Nephron progenitor cell (in vitro differentiated cells): ENCODE results near the gene TDRD9.

Experiments used
- DNase-seq: peaks from one replicate; pipeline ENCODE4 v3.0.0; 2021
- H3K27ac Mint-ChIP-seq: 2 replicates; pipeline ENCODE4 v1.8.0; 2021; ENCODE audit warnings: mild to moderate bottlenecking, moderate library complexity, mixed read lengths
- H3K27me3 Mint-ChIP-seq: 2 replicates; pipeline ENCODE4 v1.8.0; 2021; ENCODE audit warnings: mild to moderate bottlenecking, low read depth, mixed read lengths; ENCODE audit not compliant: poor library complexity
- H3K36me3 Mint-ChIP-seq: 2 replicates; pipeline ENCODE4 v1.8.0; 2021; ENCODE audit warnings: low read depth, mixed read lengths
- H3K4me1 Mint-ChIP-seq: 2 replicates; pipeline ENCODE4 v1.8.0; 2021; ENCODE audit warnings: mixed read lengths
- H3K4me3 Mint-ChIP-seq: 2 replicates; pipeline ENCODE4 v1.8.0; 2021; ENCODE audit warnings: mild to moderate bottlenecking, moderate library complexity, mixed read lengths
- H3K9me3 Mint-ChIP-seq: 2 replicates; pipeline ENCODE4 v1.8.0; 2021; ENCODE audit warnings: mild to moderate bottlenecking, moderate library complexity, mixed read lengths
- CTCF ChIP-seq: fragments of 200-600 bp; sonication (generic); IDR thresholded peaks from 2 replicates; pipeline ENCODE4 v1.5.0; 2021; ENCODE audit warnings: antibody characterized with exemption

Gene TDRD9

GRCh38 chr14:103904493-103905107 lies 23.7 kb upstream of the TDRD9 start:
- H3K9me3 Mint-ChIP-seq: no peaks in the 10 kb centered on the region
- peaks cover 13% of the 10 kb centered on the region for H3K4me1 Mint-ChIP-seq
- H3K4me3 Mint-ChIP-seq: no peak overlapping the region
- H3K27me3 Mint-ChIP-seq: peaks cover 3% of the 10 kb centered on the region
- no peak for DNase-seq
- TF ChIP-seq CTCF: no peak
- peaks cover 11% of the 10 kb centered on the region for H3K36me3 Mint-ChIP-seq
- no peak overlapping the region for H3K27ac Mint-ChIP-seq

DNA sequence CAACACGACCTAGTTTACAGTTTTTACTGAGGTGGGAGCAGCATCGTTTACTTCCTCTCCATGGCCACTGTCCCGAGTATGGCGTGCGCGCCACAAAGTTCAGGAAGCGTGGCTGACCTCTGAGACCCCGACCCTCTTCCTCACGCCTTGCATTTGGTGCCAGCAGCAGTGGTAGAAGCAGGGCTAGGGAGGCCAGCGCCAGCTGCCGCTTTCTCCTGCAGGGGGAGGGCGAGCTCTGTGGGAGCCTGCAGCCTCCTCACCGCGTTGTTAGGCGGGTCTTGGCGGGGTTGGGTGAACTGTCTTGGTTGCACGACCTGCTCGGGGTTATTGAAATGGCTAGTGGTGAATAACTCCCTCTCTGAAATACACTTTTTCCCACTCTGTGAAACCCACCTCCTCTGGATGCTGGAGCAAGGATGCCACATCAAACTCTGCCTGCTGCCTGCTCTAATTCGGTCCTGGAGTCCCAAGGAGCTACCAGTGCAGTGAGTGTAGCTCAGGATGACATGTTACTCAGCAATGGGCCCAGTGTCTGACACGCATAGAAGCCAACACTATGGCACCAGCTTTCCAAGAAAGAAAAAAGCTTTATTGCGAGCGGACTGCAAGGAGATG lies 22.3 kb upstream of the TDRD9 start:
- Mint-ChIP-seq H3K9me3 (no peaks in the 10 kb centered on the region), H3K27me3 (peaks cover 3% of the 10 kb centered on the region), H3K36me3 (peaks cover 15% of the 10 kb centered on the region), H3K4me3 (no peak overlapping the region), H3K27ac (no peak overlapping the region), H3K4me1 (peaks cover 18% of the 10 kb centered on the region)
- DNase-seq: peak; percentile 43
- no peak for TF ChIP-seq CTCF

GRCh38 chr14:103908580-103908979 lies 19.7 kb upstream of the TDRD9 start:
- H3K9me3 Mint-ChIP-seq: no peaks in the 10 kb centered on the region
- H3K4me1 Mint-ChIP-seq: peaks cover 18% of the 10 kb centered on the region
- H3K27ac Mint-ChIP-seq: no peak overlapping the region
- peaks cover 36% of the 10 kb centered on the region for H3K36me3 Mint-ChIP-seq
- no peak for DNase-seq
- TF ChIP-seq CTCF: no peak
- no peak overlapping the region for H3K4me3 Mint-ChIP-seq
- H3K27me3 Mint-ChIP-seq: no peaks in the 10 kb centered on the region

DNA sequence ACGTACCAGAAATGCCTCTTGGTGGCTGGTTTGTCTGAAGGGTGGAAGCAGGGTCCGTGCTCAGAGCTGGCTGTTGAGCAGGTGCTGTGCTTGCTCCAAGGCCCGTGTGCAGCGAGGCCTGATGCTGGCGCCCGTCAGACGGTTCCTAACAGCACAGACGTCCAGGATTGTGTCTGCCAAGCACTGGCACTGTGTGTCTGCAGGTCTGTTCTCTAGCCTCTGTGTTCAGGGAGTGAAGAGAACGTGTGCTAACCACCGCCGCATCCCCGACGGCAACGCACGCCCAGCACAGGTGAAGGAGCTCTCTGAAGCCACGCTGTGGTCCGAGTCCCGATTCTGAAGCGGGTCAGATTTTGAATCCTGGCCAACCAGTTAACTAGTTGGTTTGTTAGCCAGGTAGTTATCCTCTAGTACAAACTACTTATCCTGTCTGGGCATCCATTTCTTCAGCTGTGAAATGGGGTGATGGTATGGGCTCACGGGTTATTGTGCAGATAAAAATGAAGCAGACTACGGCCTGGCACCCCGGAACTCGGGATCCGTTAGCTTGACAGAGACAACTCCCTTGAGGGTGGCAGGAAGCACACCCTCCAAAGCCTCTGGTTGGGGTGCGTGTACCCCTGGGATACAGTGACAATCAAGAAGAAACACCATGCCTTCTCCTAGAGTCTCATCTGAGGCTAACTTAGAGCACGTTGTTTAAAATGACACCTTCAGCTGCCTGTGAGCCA lies 18.6 kb upstream of the TDRD9 start:
- Mint-ChIP-seq H3K9me3 (no peaks in the 10 kb centered on the region), H3K4me3 (peak overlapping the region; percentile 56), H3K4me1 (peaks cover 18% of the 10 kb centered on the region), H3K36me3 (peaks cover 40% of the 10 kb centered on the region), H3K27me3 (no peaks in the 10 kb centered on the region), H3K27ac (no peak overlapping the region)
- DNase-seq: no peak
- TF ChIP-seq CTCF: no peak

GRCh38 chr14:103910262-103910935 lies 17.9 kb upstream of the TDRD9 start:
- Mint-ChIP-seq H3K4me3 (peak overlapping the region; percentile 56), H3K27ac (peak overlapping the region; percentile 33), H3K4me1 (peaks cover 18% of the 10 kb centered on the region), H3K36me3 (peaks cover 44% of the 10 kb centered on the region), H3K27me3 (no peaks in the 10 kb centered on the region), H3K9me3 (no peaks in the 10 kb centered on the region)
- peak; percentile 70 for TF ChIP-seq CTCF
- peak; percentile 78 for DNase-seq
